ENCODE data around the gene TGM1.
"Not testable (repeated sequence)": the region's sequence is repeated elsewhere in the genome, so short reads cannot be mapped to it uniquely, and the experiment has no call there.

The TGM1 gene

DNA sequence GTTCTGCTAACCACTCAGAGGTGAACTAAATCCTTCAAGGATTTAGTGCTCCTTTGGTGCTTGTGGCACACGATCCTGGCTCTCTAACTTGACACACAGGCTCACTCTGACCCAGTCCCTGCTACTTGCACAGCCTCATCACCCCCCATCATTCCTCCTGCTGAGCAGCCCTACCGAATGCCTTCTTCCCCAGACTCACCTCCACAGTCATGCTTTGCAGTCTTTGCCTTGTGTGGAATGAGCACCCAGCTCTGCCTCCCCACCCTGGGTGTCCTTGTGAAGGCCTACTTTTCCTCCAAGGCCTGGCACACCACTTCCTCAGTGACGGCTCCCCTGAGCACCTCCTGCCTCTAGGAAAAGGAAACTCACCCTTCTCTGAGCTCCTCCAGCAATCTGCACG, 12.6 kb downstream of the TGM1 start:
- H3K4me3 ChIP-seq (ENCODE audit: low read depth, low read length) = no peak overlapping the region
- POLR2A ChIA-PET = interaction anchor here (0.6 to 2.4 kb wide), 2 partner anchors 8 to 43 kb away, joined by 3 to 18 read pairs; partner anchors contain the start of gene TINF2
- DNase-seq (ENCODE audit: low read depth, low spot score) = no peak
- CTCF ChIA-PET = interaction anchor here (2.0 to 16.0 kb wide), 6 partner anchors 6 to 83 kb away, joined by 5 to 155 read pairs (median 20); partner anchors contain the start of genes CIDEB, DHRS1, MDP1 and NOP9
- TF ChIP-seq, protein P1, sequence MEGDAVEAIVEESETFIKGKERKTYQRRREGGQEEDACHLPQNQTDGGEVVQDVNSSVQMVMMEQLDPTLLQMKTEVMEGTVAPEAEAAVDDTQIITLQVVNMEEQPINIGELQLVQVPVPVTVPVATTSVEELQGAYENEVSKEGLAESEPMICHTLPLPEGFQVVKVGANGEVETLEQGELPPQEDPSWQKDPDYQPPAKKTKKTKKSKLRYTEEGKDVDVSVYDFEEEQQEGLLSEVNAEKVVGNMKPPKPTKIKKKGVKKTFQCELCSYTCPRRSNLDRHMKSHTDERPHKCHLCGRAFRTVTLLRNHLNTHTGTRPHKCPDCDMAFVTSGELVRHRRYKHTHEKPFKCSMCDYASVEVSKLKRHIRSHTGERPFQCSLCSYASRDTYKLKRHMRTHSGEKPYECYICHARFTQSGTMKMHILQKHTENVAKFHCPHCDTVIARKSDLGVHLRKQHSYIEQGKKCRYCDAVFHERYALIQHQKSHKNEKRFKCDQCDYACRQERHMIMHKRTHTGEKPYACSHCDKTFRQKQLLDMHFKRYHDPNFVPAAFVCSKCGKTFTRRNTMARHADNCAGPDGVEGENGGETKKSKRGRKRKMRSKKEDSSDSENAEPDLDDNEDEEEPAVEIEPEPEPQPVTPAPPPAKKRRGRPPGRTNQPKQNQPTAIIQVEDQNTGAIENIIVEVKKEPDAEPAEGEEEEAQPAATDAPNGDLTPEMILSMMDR (IDR thresholded peaks at IDR 0.05; ENCODE audit: insufficient read depth, low read length, missing control alignments) = no peak

DNA sequence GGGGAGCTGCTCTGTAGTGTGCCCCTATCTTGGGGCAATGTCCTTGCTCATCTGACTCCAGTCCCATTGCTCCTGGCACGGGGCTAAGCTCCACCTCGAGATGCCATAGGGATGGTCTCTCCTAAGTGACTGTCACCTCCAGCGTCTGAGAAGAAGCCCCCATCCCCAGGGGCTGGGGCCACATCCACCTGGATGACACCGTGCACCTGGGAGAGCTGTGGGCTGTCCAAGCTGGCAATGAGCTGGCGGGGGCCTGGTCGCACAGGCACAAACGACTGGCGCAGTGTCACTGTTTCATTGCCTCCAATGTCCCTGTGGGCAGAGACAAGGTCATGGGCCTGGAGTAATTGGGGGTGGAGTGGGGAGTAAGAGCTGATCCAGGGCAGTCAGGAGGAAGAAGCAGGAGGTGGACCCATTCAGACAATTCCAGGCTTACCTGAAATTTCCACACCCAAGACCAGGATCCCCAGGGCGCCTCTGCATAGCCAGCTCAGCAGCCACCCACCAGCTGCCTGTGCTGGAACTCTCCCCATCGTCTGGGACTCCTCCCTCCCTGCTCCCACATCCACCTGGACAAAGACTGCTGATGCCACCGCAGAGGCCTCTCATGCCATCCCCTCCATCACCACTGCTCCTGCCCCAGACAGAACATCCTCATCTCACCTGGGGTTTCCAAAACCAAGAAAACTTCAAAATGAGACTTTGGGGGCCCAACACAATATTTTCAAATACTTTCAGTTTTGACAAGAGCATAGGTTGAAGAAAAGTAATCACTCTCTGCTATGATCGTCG, 13.6 kb downstream of the TGM1 start:
- H3K4me3 ChIP-seq (ENCODE audit: low read depth, low read length) = no peak overlapping the region
- DNase-seq (ENCODE audit: low read depth, low spot score) = no peak
- TF ChIP-seq, protein P1 (IDR thresholded peaks at IDR 0.05; ENCODE audit: insufficient read depth, low read length, missing control alignments) = no peak
- ChIA-PET POLR2A (no interaction called here), CTCF (interaction anchor here (1.9 to 15.9 kb wide), 3 partner anchors 21 to 59 kb away, joined by 6 to 315 read pairs (median 12); partner anchors contain the start of genes CIDEB, DHRS1, NOP9 and RABGGTA)

DNA sequence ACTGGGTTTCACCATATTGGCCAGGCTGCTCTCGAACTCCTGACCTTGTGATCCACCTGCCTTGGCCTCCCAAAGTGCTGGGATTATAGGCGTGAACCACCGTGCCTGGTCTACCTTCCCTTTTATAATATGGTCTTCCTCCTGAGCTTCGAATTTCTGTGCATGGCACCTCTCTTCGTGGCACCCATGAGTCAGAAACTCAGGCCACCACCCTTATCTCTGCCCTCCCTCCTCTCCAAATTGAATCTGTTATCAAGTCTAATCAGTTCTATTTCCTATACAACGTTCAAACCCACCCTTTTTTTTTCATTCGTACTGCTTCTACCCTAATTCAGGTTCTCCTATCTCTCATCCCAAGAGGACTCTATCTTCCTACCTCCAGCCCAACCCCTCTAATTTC, 15.6 kb downstream of the TGM1 start:
- CTCF ChIA-PET = interaction anchor here (0.9 to 15.9 kb wide), 5 partner anchors 11 to 61 kb away, joined by 3 to 315 read pairs (median 118); partner anchors contain the start of genes CIDEB, DHRS1, GMPR2 and LTB4R

DNA sequence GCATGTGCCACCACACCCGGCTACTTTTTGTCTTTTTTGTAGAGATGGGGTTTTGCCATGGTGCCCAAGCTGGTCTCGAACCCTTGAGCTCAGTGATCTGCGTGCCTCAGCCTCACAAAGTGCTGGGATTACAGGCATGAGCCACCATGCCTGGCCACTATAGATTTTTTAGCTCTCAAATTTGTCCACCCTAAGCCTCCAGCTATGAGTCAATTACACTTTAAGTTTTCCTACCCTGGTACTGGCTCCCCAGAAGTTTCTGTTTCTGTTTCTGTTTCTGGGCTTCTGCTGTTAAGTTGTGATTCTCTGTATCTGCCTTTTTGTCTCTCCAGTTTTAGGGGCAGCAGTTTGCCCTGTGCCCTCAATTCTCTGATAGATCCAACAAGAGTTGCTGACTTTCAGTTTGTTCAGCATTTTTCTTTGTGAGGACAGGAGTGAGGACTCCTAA, 16.2 kb downstream of the TGM1 start:
- no peak overlapping the region for H3K4me3 ChIP-seq (ENCODE audit: low read depth, low read length)
- POLR2A ChIA-PET = interaction anchor here (1.0 kb wide), 1 partner anchor 9 kb away, joined by 3 read pairs; no protein-coding TSS in a partner anchor
- no peak for DNase-seq (ENCODE audit: low read depth, low spot score)
- CTCF ChIA-PET = interaction anchor here (0.9 to 15.9 kb wide), 5 partner anchors 12 to 62 kb away, joined by 3 to 315 read pairs (median 118); partner anchors contain the start of genes CIDEB, DHRS1, GMPR2 and LTB4R
- TF ChIP-seq, protein P1 (IDR thresholded peaks at IDR 0.05; ENCODE audit: insufficient read depth, low read length, missing control alignments) = no peak

More for the DNA sequence above, 15.6 kb downstream of the TGM1 start:
- DNase-seq (ENCODE audit: low read depth, low spot score) = no peak
- H3K4me3 ChIP-seq (ENCODE audit: low read depth, low read length) = no peak overlapping the region
- POLR2A ChIA-PET = interaction anchor here (1.0 kb wide), 1 partner anchor 9 kb away, joined by 3 read pairs; no protein-coding TSS in a partner anchor
- TF ChIP-seq, protein P1 (IDR thresholded peaks at IDR 0.05; ENCODE audit: insufficient read depth, low read length, missing control alignments) = no peak

GRCh38 chr14:24245350-24245749, 17.6 kb downstream of the TGM1 start:
- CTCF ChIA-PET = interaction anchor here (9.2 to 15.9 kb wide), 3 partner anchors 13 to 63 kb away, joined by 118 to 315 read pairs (median 155); partner anchors contain the start of genes CIDEB, DHRS1, LTB4R and LTB4R2
- H3K4me3 ChIP-seq (ENCODE audit: low read depth, low read length); DNase-seq (ENCODE audit: low read depth, low spot score); POLR2A ChIA-PET: not testable (repeated sequence)

- ChIA-PET CTCF (interaction anchor here (0.6 to 15.9 kb wide), 30 partner anchors 10 to 189 kb away, joined by 3 to 315 read pairs (median 6); partner anchors contain the start of genes CHMP4A, CIDEB, DHRS1 and GMPR2), POLR2A (interaction anchor here (0.6 to 2.6 kb wide), 10 partner anchors 8 to 1304 kb away, joined by 3 to 27 read pairs (median 9); partner anchors contain the start of genes CHMP4A, CIDEB, DHRS1 and IPO4)
- TF ChIP-seq, protein P1 (IDR thresholded peaks at IDR 0.05; ENCODE audit: insufficient read depth, low read length, missing control alignments) = no peak
- H3K4me3 ChIP-seq (ENCODE audit: low read depth, low read length) = peak overlapping the region; percentile 91
- DNase-seq (ENCODE audit: low read depth, low spot score) = no peak
Observed at GRCh38 chr14:24243336-24243836, 19.6 kb downstream of the TGM1 start.

All from AG04449 (cell line).